Activated T-cell treated with anti-CD3 and anti-CD28 coated beads for 4 hours (primary cell): ENCODE measurements around the gene TCERG1L.

Experiments
- DNase-seq: peaks from one replicate; pipeline ENCODE4 v3.0.0-alpha.2; 2020

TCERG1L gene

DNA sequence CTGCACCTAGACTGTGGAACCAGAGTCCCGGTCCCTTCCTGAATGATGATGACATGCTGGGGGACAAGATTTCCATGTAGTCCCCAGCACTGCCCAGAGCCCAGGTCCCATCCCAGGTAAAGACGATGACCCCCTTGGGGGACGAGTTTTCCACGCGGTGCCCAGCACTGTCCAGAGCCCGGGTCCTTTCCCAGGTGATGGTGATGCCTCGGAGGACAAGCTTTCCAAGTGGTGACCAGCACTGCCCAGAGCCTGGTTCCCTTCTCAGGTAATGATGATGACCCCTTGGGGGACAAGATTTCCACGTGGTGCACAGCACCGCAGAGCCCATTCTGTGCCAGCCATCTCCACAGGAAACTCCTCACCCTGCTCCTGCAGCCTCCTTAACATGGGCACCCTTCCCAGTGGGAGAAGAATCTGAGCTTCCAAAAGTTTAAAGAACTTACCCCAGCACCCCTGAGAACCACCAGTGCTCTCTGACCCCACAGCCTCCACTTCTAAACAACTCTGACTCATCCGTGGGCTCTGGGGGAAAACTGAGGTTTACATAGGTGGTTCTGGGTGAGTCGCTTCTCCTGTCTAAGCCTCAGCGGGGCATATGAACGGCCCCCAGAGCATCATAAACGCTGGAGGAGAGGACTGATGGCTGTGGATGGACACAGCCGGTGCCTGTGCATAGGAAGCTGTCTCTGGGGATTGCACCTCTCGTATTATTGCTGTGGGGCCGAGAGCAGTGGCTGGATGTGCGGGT lies 233.2 kb downstream of the TCERG1L start:
- DNase-seq: no peak

DNA sequence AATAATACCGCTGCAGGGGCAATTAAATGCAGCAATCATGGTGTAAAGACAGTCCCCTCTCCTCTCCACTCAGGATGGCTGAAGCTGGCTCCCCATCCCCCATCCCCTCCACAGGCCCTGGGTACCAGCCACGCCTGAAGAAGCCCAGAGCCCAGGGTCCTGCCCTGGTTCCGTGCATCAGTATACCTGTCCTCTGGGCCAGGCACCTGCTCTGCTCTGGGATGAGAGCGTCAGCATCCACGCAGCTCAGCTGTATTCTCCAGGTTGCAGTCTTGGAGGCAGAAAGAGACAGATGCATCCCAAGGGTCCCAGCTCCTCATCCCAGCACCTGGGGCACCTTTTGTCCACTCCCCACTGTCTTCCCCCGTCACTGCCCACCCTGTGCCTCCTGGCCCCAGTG lies 233.8 kb downstream of the TCERG1L start:
- no peak for DNase-seq

DNA sequence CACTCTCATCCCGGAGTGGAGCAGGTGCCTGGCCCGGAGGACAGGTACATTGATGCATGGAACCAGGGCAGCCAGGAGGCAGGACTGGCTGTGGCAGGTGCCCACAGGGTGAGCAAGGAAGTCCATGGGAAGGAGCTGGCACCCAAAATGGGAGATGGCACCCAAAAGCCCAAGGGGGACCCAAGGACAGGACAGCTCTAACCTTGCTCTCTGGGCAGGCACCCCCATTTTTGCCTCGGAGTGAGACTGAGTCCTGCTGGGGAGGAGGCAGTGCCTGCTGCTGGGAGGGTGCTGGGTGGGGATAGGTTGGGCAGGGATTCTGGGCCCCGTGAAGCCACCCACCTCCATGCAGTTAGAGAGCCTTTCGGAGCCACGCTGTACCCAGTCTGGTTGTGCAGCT lies 234.5 kb downstream of the TCERG1L start:
- no peak for DNase-seq

DNA sequence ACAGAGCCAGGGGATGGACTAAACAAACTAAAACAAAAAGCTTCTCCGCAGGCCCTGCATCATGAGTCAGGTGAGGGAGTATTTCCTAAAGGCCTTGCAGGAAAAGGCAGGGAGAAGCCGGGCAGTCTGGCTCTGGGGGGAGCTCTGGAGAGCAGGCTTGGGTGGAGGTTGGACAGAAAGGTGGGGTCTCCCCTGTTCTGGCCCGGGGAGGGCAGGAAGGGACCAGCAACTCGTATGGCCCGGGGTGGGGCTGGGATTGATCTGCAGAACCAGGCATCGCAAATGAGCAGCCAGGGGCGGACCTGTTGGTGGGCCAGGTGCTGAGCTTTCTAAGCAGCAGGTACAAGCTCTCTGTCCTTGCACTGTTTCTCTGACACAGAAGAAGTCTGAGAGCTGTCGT lies 235.2 kb downstream of the TCERG1L start:
- no peak for DNase-seq

DNA sequence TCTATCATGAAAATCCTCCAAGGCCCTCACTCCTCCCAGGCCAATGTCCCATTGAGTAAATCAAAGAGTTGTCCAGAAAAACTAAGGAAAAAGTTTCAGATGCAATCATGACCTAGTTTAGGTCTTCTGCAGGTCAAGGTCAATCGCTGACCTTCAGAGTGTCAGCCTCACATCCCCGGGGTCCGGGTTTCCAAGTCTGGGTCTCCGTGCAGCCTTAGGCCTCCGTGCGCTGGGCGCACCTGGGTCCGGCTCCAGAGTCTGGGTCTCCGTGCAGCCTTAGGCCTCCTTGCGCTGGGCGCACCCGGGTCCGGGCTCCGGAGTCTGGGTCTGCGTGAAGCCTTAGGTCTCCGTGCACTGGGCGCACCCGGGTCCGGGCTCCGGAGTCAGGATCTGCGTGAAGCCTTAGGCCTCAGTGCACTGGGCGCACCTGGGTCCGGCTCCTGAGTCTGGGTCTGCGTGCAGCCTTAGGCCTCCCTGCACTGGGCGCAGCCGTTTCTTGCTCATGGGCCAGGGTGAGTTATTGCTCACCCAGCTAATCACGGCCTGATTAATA lies 236.2 kb downstream of the TCERG1L start:
- DNase-seq: no peak

DNA sequence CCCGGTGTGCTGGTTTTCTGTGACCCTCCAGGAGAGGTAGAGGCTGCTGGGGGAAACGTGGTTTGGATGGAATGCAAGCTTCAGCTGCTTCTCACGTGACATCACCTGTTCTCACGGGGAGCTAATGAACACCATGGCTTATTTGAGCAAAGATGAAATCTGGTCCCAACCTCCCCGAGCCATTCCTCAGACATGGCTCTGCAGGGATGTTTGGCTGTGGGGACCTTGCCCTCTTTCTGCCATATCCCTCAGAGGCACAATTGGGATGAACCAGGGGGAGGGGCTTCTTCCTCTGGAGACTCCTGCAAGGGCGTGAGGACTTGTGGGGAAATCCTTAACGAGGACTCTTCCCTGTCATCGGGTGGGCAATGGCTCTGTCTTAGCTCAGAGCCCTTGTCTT lies 236.8 kb downstream of the TCERG1L start:
- no peak for DNase-seq

DNA sequence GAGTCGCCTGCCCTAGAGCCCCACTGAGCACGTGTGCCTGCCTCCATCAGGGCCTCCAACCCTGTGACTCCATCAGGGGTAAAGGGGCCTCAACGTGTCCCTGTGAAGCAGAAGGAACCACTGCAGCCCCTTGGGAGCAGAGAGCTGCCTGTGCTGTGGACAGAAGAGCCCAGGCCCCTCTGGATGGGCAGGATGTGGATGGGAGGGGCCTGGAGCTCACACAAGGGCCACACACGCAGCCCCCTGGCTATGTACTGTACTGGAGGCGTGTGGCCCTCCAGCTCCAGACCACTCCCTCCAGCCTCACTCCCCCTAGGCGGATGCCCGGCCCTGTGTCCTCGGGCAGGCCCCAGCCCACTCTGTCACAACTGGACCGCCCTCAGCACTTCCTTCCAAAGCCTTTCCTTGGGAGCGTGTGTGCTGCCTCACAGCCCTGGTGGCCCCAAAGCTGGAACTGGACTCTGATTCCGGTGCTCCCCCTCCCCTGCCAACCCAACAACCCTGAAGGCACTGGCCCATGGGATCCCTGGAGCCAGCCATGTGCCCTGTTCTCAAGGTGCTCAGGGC lies 238.0 kb downstream of the TCERG1L start:
- DNase-seq: no peak

DNA sequence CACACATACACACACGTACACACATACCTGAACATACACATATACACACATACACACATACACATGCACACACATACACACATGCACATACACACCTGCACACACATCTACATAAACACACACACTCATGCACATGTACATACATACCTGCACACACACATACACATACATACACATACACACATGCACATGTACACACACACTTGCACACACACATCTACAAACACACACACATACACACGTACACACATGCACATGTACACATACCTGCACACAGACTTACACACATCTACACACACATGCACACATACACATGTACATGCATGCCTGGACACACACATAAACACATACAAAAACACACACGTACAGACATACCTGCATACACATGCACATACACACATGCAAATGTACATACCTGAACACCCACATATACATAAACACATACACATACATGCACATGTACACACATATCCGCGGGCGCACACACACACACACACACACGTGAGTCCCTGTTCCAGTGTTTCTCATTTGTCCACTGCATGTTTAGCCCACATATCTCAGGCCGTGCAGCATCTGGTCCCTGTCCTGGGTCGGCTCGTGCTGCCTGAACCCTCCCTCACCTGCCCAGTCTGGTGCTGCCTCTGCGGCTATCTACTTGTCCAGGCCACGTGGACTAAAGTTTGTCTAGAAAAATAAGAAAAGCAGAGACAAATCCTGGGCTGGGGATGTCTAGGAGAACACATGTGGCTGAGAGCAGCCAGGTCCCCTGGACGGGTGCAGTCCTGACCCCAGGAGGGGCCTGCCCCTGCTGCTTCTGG lies 238.7 kb downstream of the TCERG1L start:
- DNase-seq: no peak

DNA sequence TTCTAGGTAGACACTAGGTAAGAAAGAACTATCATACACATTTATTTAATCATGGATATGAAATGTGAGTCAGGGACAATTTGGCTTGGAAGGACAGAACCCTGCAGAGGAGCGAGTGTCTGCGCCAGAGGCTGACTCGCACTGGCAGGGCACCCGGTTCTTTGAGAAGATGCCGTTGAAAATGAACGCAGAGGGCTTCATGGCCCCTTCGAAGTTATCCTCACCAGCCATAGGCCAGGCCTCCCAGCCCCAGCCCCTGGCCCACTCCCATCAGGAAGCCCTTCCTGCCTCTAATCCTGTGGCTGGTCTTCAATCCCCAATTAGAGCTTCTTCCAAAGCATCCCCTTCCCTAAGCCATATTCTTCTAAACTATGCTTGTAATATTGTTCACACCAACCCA lies 239.8 kb downstream of the TCERG1L start:
- DNase-seq: no peak

DNA sequence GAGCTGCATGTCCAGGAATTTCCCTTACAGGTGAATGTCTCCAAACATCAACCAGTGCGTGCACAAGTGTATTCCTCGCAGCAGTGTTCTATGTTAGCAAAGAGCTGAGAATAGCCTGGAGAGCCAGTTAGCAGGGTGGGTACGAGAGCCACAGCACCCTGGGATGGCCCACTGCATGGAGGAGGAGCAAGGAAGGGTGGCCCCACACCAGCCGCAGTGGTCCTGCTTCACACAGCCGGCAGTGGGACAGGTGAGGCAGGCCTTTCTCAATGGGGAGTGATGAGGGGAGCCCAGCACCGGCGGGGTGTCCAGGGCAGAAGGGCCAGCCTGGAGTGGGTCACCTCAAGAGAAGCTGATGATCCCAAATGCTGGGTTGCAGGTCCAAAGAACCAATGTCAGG lies 240.7 kb downstream of the TCERG1L start:
- DNase-seq: no peak

DNA sequence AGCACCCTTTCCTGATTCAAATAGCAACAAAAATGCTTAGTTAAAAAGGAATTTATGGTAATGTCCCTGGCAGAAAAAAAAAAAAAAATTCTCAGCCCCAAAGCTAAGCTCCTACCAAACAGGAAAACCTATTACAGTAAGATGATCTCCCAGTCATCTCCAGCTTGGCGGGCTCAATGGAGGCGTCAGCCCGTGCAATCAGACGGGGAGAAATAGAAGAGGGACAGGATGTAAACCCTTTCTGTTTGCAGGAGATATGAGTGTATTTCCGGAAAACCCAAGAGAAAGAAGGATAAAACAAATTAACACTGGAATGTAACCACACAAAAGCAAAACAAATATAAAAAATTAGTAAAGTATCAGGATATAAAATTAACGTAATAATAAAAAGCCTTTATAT lies 242.8 kb downstream of the TCERG1L start:
- DNase-seq: no peak

DNA sequence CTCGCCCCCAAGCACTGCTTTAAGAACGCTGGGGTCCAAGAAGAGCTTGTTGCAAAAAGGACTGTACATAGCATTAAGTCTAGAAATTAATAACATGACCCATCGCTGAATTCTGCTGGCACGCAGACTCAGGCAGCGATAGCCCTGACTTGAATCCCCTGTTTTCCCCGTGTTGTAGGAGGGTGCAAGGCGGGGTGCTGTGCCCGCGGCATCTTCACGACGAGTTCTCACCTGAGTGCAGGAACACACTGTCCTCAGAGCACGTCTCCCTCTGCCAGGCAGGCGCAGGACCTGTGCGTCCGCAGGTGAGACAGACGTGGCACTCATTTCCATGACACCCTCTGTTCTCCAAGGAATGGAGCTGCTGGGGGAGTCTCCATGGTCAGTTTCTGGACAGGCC lies 243.2 kb downstream of the TCERG1L start:
- no peak for DNase-seq

DNA sequence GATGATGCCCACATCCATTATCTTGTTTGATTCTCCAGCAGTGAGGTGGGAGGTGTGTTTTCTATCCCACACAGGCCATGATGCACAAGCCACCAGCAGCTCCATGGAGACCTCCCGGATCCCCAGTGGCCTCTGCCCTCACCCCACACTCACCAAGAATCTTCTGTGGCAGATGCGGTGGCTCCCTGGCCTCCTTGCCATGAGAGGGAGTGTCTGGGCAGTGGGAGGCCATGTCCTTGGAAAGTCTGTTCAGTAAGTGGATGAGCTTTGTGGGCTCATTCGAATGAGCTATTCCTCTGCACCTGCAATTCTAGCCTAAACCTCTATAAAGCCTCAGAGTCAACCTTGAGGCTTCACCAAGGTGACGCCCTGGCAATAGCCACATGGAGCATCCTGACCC lies 243.8 kb downstream of the TCERG1L start:
- DNase-seq: no peak

DNA sequence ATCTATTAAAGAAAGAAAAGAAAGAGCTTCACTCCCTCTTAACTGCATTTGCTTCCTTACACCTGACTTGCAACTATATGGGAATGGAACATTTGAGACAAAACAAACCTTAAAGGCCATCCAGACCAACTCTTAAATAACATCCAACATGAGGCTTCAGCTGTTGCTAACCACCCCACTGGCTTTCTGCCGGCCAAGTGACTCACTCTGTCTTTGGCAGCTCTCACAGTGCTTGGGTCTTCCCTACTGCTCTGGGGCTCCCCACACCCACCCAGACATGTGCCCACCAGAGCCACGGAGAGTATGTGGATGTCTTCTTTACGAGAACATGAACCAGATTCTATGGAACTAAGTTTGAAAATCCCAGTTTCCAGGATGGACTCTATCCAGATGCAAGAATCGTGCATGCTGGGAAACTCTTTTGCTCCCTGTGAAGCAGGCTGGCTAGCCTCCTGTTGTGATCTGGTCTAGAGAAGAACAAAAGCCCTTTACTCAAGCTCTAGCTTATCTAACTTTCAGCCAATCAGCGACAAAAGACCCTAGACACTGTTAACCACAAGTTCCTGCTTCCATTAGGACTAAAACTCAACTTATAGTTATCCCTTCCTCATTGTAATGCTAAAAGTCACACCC lies 245.7 kb downstream of the TCERG1L start:
- no peak for DNase-seq

DNA sequence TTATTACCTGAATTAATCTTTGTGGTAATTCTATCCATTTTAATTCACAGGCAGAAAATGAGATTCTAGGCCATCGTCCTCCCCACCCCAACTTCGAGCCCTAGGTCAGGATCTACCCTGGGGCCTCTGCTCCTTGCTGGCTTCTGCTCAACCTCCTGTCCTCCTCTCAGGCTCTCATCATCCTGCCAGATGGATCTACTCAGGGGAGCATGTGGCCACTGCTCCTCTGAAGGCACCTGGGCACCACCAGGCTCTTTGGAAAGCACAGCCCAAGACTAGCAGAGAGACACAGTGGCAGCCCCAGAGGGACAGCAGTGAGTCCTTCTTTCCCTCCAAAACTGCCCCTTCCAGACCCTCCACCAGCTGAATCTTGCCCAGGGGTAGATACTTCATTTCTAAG lies 248.2 kb downstream of the TCERG1L start:
- no peak for DNase-seq

DNA sequence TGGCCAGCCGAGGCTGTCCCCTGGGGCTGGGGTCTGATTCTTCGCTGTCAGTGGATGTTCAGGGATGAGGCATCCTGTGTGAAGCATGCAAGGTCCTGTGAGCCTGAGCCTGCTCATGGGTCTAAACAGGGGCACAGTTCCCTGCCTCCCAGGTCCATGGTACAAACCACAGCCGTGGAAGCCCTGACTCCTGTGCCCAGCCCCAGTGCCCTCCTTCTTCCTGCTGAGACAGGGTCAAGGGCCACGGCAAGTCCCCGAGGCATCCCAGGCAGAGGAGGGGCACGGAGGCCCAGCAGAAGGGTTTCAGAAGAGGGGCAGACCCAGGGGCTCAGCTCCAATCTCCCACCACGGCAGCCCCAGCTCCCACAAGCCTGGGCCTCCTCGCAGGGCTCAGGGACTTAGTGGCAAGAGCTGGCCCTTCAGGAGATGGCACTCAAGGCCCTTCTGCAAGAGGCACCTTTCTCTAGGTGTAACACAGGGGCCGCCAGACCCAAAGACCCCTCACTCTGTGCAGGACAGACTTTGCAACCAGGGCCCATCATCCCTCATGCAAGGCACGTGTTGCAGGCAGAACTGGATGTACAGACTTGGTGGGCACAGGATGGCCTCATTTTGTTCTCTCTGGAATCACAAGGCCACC lies 248.8 kb downstream of the TCERG1L start:
- DNase-seq: no peak

DNA sequence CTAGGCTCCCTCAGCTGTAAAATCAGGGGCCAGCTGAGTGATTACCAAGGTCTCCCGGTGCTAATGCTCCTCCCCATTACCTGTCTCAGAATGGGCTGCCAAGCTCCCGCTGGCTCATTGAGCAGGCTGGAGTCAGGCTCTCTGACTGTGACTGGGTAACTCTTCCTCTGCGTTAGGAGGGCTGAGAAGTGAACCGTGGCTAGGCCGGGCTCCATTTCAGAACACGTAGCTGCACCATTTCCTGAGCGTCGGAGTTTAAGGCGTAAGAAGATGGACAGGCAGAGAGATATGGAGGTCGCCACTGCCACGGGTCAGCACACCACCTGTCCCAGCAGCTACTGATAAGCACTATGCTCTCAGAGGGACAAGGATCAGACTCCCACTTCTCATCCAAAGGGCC lies 250.3 kb downstream of the TCERG1L start:
- no peak for DNase-seq

DNA sequence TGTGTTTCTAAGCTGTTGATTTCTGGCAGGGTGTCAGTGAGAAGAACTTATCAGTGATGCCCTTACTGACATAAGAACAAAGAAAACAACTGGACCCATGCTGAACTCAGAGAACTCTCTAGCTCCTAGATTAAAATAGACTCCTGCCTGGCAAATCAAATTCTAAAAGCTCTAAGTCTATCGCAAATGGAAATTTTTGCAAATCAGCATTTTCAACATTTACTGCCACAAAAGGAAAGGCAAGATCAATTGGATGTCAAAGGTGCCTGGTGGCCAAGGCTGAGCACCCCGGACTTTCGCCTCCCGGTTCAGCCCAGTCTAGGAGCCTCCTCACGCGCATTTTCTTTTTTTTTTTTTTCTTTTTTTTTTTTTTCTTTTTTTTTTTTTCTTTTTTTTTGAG lies 251.6 kb downstream of the TCERG1L start:
- no peak for DNase-seq

DNA sequence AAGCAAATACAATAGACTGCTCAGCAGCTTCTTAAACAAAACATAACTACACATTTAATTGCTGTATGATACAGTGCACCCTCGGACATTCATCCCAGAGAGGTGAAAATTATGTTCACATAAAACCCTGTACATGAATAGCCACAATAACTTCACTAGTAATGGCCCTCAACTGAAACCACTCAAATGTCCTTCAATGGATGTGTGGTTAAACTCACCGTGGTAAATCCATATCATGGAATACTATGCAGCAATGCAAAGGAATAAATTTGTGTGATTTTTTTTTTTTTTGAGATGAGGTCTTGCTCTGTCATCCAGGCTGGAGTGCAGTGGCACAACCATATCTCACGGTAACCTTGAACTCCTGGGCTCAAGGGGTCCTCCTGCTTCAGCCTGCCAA lies 252.7 kb downstream of the TCERG1L start:
- no peak for DNase-seq

DNA sequence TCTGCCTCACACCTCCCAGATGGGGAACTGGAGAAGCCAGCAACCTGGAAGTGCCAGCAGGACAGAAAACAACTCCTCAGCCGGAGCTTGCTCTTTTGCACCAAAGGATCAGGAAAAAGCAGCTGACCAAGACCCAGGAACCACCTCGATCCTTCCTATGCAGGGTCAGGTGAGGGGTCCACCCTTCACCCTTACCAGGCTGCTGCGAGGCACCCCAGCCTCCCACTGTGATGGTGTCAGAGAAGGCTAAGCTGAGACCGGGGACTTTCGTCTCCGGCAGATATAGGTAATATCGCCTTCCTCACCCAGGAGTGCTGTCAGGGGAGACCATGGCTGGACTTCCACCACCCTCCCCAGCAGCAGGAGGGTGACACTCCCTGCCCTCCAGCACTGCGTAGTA lies 254.7 kb downstream of the TCERG1L start:
- DNase-seq: no peak

DNA sequence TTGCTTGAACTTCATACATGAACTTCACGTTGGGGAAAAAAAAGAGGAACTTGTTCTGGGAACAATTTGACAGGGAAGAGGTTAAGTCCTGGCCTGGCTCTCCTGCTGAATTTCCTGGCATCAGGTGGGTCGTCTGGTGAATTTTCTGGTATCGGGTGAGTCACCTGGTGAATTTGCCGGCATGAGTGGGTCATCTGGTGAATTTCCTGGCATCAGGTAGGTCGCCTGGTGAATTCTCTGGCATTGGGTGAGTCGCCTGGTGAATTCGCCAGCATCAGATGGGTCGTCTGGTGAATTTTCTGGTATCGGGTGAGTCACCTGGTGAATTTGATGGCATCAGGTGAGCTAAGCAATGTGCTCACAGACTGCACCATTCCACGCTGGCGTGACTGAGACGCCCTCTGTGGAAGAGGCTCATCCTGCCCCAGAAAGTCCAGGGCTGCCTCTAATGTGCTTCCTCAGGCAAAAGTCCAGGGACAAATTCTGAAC lies 255.4 kb downstream of the TCERG1L start:
- DNase-seq: no peak

DNA sequence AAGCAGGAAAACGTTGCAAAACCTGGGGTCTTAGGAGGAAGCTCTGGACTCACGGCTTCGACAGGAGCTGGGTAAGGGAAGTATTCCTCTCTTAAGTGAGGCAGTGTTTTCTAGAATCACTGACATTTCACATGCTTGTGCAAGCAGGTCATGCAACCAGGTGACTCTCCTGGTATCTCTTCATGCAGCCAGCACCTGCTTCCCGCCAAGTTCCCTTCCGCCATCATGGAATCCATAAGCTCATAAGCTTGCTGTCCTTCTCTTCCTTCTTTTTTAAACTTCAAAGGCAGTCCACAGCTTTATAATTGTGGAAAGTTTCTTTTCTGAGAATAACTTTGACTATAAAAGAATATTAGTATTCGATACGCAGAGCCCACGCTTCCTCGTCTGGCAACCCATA lies 256.1 kb downstream of the TCERG1L start:
- no peak for DNase-seq

DNA sequence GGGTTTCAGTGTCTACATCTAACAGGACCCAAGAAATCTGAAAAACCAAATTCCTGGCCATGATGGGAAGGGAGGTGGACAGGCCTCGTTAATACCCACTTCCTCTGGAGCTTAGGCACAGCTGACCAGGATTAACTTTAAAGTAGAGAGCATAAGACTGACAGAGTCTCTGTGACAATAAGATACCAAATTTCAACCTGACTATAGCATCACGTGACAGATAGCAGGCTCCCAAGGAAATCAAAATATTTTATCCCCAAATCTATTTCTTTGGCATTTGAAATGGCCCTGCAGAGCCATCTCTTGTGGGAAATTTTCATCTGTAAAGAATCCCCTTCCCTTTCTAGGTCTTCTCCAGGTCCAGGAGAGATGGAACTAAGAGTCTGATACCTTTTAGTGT lies 258.3 kb downstream of the TCERG1L start:
- no peak for DNase-seq
